Suprapubic skin (tissue), 3 donors: ENCODE measurements around the gene LARGE1.

Source experiments
- CTCF ChIP-seq, 2 donors: fragments of 200-600 bp in 1 of 2; fragments of 450-650 bp in 1 of 2; sonication (generic) in 1 of 2; IDR thresholded peaks; one replicate each; pipeline ENCODE4 v1.5.1; 2016 to 2019; ENCODE audit warnings: antibody characterized with exemption in 2 of 2, mild to moderate bottlenecking in 1 of 2, moderate library complexity in 1 of 2
- POLR2A ChIP-seq, 2 donors: fragments of 450-650 bp; IDR thresholded peaks; one replicate each; pipeline ENCODE4 v1.6.1; 2017; ENCODE audit warnings: antibody characterized with exemption in 2 of 2, mild to moderate bottlenecking in 2 of 2, moderate library complexity in 2 of 2

- no peak for TF ChIP-seq CTCF (IDR thresholded peaks at IDR 0.05)
- no peak for TF ChIP-seq POLR2A (IDR thresholded peaks at IDR 0.05)
These were observed 539.3 kb downstream of the LARGE1 start for GRCh38 chr22:33380789-33381530.
